WTC11 (cell line): ENCODE measurements around the gene PPM1D. TPM values are rescaled to one million over a fixed set of nuclear protein-coding genes. Genes with fewer than 3 reads are reported as not detected.

Experiments
- ATAC-seq: fragments of 200-7000 bp; cut with Tn5 transposase; 2 replicates; pipeline ENCODE4 v1.10.0; 2021; ENCODE audit warnings: mild to moderate bottlenecking, moderate library complexity
- CTCF ChIA-PET: fragments of 300-600 bp; sonication (Branson Sonifier 250); formaldehyde crosslinking; loops from one replicate; lab custom pipeline; 2021; ENCODE audit warnings: antibody characterized with exemption; lab: Charles Lee
- POLR2A ChIA-PET: fragments of 350-600 bp; sonication (Branson Sonifier 250); formaldehyde crosslinking; loops from one replicate; lab custom pipeline; 2021; ENCODE audit warnings: antibody characterized with exemption; lab: Charles Lee
- DNase-seq: peaks from one replicate; pipeline ENCODE4 v3.0.0; 2021; ENCODE audit warnings: low spot score
- H3K27ac Mint-ChIP-seq: 2 replicates; pipeline ENCODE4 v1.8.0; 2021; ENCODE audit warnings: mixed read lengths
- H3K27me3 Mint-ChIP-seq: 2 replicates; pipeline ENCODE4 v1.8.0; 2021; ENCODE audit warnings: low read depth, mild to moderate bottlenecking, moderate library complexity, mixed read lengths
- H3K36me3 Mint-ChIP-seq: 2 replicates; pipeline ENCODE4 v1.8.0; 2021; ENCODE audit warnings: mixed read lengths
- H3K4me1 Mint-ChIP-seq: 2 replicates; pipeline ENCODE4 v1.8.0; 2022; ENCODE audit warnings: mixed read lengths
- H3K4me3 Mint-ChIP-seq: 2 replicates; pipeline ENCODE4 v1.8.0; 2021; ENCODE audit warnings: mild to moderate bottlenecking, moderate library complexity, mixed read lengths
- H3K9me3 Mint-ChIP-seq: 2 replicates; pipeline ENCODE4 v1.8.0; 2021; ENCODE audit warnings: mixed read lengths
- ETV6 ChIP-seq: sonication (generic); formaldehyde crosslinking; IDR thresholded peaks from 2 replicates; pipeline ENCODE4 v1.8.1; 2022; ENCODE audit warnings: mild to moderate bottlenecking, missing genetic modification reagents
- GABPB1 ChIP-seq: sonication (generic); formaldehyde crosslinking; IDR thresholded peaks from 2 replicates; pipeline ENCODE4 v1.8.1; 2023; ENCODE audit warnings: mild to moderate bottlenecking, missing genetic modification reagents
- NFATC4 ChIP-seq: fragments of 250-450 bp; sonication (Bioruptor Pico); IDR thresholded peaks from 2 replicates; pipeline ENCODE4 v1.9.0; 2021; ENCODE audit warnings: mild to moderate bottlenecking
- PRRX2 ChIP-seq: fragments of 250-450 bp; sonication (Bioruptor Pico); IDR thresholded peaks from 2 replicates; pipeline ENCODE4 v1.8.0; 2021; ENCODE audit warnings: mild to moderate bottlenecking
- RORB ChIP-seq: fragments of 250-450 bp; sonication (Bioruptor Pico); IDR thresholded peaks from 2 replicates; pipeline ENCODE4 v1.9.0; 2021; ENCODE audit warnings: mild to moderate bottlenecking
- TEAD4 ChIP-seq: sonication (generic); formaldehyde crosslinking; IDR thresholded peaks from 2 replicates; pipeline ENCODE4 v1.8.0; 2022; ENCODE audit warnings: mild to moderate bottlenecking, missing genetic modification reagents
- ZNF121 ChIP-seq: sonication (generic); formaldehyde crosslinking; IDR thresholded peaks from 2 replicates; pipeline ENCODE4 v1.8.0; 2023; ENCODE audit warnings: missing genetic modification reagents
- ZNF138 ChIP-seq: sonication (generic); formaldehyde crosslinking; conservative IDR thresholded peaks from 2 replicates; pipeline ENCODE4 v1.8.1; 2022; ENCODE audit warnings: mild to moderate bottlenecking, moderate library complexity, missing genetic modification reagents
- ZNF219 ChIP-seq: sonication (generic); formaldehyde crosslinking; IDR thresholded peaks from 2 replicates; pipeline ENCODE4 v1.8.0; 2023; ENCODE audit warnings: missing genetic modification reagents, mild to moderate bottlenecking, borderline replicate concordance
- ZNF232 ChIP-seq: sonication (generic); formaldehyde crosslinking; IDR thresholded peaks from 2 replicates; pipeline ENCODE4 v1.8.0; 2022; ENCODE audit warnings: mild to moderate bottlenecking, missing genetic modification reagents
- total RNA-seq: library from RNA; stranded (reverse); gene quantifications from 3 replicates; pipeline ENCODE4 v1.2.3, GENCODE V29; 2021
- TF ChIP-seq, protein P1 (sequence below): sonication (generic); formaldehyde crosslinking; IDR thresholded peaks from 2 replicates; pipeline ENCODE4 v1.8.1; 2023; ENCODE audit warnings: mild to moderate bottlenecking, missing genetic modification reagents, borderline replicate concordance
- TF ChIP-seq, protein P2 (sequence below): fragments of 250-450 bp; sonication (Bioruptor Pico); IDR thresholded peaks from 2 replicates; pipeline ENCODE4 v1.9.0; 2021; ENCODE audit warnings: mild to moderate bottlenecking
- TF ChIP-seq, protein P3 (sequence below): sonication (generic); formaldehyde crosslinking; conservative IDR thresholded peaks from 2 replicates; pipeline ENCODE4 v1.8.1; 2022; ENCODE audit warnings: mild to moderate bottlenecking, missing genetic modification reagents
- TF ChIP-seq, protein P4 (sequence below): sonication (generic); formaldehyde crosslinking; IDR thresholded peaks from 2 replicates; pipeline ENCODE4 v1.8.0; 2023; ENCODE audit warnings: missing genetic modification reagents, mild to moderate bottlenecking, borderline replicate concordance
- TF ChIP-seq, protein P5 (sequence below): sonication (generic); formaldehyde crosslinking; IDR thresholded peaks from 2 replicates; pipeline ENCODE4 v1.8.1; 2023; ENCODE audit warnings: mild to moderate bottlenecking, moderate library complexity, missing genetic modification reagents
- TF ChIP-seq, protein P6 (sequence below): sonication (generic); formaldehyde crosslinking; IDR thresholded peaks from 2 replicates; pipeline ENCODE4 v1.8.1; 2022; ENCODE audit warnings: missing genetic modification reagents, borderline replicate concordance
- TF ChIP-seq, protein P7 (sequence below): fragments of 250-450 bp; sonication (Bioruptor Pico); IDR thresholded peaks from 2 replicates; pipeline ENCODE4 v1.9.0; 2021; ENCODE audit warnings: mild to moderate bottlenecking
- TF ChIP-seq, protein P8 (sequence below): sonication (generic); formaldehyde crosslinking; IDR thresholded peaks from 2 replicates; pipeline ENCODE4 v1.8.0; 2022; ENCODE audit warnings: missing genetic modification reagents

The PPM1D gene
- total RNA-seq, 1 experiment from 2014 or later: 20.4 TPM

DNA sequence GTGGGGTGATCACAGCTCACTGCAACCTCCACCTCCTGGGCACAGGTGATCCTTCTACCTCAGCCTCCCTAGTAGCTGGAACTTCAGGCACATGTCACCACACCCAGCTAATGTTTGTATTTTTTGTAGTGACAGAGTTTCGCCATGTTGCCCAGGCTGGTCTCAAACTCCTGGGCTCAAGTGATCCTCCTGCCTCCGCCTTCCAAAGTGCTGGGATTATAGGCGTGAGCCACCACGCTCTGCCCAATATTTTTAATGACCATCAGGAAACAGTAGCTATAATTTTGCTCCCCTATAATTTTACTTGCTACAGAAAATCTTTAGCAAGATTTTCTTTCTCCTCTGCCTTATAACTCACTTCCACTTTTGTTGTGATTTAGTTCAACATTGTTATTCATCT is 44.2 kb upstream of the PPM1D start (continued):
- TF ChIP-seq ZNF232 (CRISPR knock-in tag) (no peak), RORB (no peak)

DNA sequence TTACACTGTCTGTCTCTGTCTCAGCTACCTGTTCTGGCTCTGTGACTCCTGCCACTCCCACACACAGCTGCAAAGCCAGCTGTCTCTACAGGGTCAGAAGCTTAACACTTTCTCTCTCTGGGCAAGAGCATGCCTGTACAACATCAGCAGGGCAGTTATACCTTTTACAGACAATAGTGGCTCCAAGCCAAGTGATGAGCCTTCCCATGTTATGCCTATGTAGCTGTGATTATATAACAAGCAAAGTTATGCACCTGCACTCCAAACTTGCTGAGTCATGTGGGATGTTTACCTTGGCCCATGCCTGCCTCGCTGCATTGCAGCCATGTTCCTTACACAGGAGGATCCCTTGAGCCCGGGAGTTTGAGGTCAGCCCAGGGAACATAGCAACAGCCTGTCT is 42.2 kb upstream of the PPM1D start:
- no peak for ATAC-seq
- Mint-ChIP-seq H3K36me3 (peaks cover 28% of the 10 kb centered on the region), H3K27ac (no peak overlapping the region), H3K27me3 (peaks cover 6% of the 10 kb centered on the region), H3K4me3 (no peak overlapping the region), H3K4me1 (no peaks in the 10 kb centered on the region), H3K9me3 (peaks cover 52% of the 10 kb centered on the region)
- DNase-seq: no peak
- CTCF ChIA-PET: interaction anchor here (3.4 kb wide), 1 partner anchor 12 kb away, joined by 17 read pairs; no protein-coding TSS in a partner anchor
- POLR2A ChIA-PET: no interaction called here
- TF ChIP-seq, protein P1, sequence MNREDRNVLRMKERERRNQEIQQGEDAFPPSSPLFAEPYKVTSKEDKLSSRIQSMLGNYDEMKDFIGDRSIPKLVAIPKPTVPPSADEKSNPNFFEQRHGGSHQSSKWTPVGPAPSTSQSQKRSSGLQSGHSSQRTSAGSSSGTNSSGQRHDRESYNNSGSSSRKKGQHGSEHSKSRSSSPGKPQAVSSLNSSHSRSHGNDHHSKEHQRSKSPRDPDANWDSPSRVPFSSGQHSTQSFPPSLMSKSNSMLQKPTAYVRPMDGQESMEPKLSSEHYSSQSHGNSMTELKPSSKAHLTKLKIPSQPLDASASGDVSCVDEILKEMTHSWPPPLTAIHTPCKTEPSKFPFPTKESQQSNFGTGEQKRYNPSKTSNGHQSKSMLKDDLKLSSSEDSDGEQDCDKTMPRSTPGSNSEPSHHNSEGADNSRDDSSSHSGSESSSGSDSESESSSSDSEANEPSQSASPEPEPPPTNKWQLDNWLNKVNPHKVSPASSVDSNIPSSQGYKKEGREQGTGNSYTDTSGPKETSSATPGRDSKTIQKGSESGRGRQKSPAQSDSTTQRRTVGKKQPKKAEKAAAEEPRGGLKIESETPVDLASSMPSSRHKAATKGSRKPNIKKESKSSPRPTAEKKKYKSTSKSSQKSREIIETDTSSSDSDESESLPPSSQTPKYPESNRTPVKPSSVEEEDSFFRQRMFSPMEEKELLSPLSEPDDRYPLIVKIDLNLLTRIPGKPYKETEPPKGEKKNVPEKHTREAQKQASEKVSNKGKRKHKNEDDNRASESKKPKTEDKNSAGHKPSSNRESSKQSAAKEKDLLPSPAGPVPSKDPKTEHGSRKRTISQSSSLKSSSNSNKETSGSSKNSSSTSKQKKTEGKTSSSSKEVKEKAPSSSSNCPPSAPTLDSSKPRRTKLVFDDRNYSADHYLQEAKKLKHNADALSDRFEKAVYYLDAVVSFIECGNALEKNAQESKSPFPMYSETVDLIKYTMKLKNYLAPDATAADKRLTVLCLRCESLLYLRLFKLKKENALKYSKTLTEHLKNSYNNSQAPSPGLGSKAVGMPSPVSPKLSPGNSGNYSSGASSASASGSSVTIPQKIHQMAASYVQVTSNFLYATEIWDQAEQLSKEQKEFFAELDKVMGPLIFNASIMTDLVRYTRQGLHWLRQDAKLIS (CRISPR knock-in tag): no peak
- TF ChIP-seq TEAD4 (CRISPR knock-in tag) (no peak), NFATC4 (no peak), GABPB1 (CRISPR knock-in tag) (no peak), ETV6 (CRISPR knock-in tag) (no peak), ZNF121 (CRISPR knock-in tag) (no peak), ZNF219 (CRISPR knock-in tag) (no peak), ZNF138 (CRISPR knock-in tag) (no peak), PRRX2 (CRISPR knock-in tag) (no peak)
- TF ChIP-seq, protein P2, sequence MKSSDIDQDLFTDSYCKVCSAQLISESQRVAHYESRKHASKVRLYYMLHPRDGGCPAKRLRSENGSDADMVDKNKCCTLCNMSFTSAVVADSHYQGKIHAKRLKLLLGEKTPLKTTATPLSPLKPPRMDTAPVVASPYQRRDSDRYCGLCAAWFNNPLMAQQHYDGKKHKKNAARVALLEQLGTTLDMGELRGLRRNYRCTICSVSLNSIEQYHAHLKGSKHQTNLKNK (CRISPR knock-in tag): no peak
- TF ChIP-seq, protein P3, sequence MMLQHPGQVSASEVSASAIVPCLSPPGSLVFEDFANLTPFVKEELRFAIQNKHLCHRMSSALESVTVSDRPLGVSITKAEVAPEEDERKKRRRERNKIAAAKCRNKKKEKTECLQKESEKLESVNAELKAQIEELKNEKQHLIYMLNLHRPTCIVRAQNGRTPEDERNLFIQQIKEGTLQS (CRISPR knock-in tag): no peak
- TF ChIP-seq, protein P4, sequence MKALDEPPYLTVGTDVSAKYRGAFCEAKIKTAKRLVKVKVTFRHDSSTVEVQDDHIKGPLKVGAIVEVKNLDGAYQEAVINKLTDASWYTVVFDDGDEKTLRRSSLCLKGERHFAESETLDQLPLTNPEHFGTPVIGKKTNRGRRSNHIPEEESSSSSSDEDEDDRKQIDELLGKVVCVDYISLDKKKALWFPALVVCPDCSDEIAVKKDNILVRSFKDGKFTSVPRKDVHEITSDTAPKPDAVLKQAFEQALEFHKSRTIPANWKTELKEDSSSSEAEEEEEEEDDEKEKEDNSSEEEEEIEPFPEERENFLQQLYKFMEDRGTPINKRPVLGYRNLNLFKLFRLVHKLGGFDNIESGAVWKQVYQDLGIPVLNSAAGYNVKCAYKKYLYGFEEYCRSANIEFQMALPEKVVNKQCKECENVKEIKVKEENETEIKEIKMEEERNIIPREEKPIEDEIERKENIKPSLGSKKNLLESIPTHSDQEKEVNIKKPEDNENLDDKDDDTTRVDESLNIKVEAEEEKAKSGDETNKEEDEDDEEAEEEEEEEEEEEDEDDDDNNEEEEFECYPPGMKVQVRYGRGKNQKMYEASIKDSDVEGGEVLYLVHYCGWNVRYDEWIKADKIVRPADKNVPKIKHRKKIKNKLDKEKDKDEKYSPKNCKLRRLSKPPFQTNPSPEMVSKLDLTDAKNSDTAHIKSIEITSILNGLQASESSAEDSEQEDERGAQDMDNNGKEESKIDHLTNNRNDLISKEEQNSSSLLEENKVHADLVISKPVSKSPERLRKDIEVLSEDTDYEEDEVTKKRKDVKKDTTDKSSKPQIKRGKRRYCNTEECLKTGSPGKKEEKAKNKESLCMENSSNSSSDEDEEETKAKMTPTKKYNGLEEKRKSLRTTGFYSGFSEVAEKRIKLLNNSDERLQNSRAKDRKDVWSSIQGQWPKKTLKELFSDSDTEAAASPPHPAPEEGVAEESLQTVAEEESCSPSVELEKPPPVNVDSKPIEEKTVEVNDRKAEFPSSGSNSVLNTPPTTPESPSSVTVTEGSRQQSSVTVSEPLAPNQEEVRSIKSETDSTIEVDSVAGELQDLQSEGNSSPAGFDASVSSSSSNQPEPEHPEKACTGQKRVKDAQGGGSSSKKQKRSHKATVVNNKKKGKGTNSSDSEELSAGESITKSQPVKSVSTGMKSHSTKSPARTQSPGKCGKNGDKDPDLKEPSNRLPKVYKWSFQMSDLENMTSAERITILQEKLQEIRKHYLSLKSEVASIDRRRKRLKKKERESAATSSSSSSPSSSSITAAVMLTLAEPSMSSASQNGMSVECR (CRISPR knock-in tag): no peak
- TF ChIP-seq, protein P5, sequence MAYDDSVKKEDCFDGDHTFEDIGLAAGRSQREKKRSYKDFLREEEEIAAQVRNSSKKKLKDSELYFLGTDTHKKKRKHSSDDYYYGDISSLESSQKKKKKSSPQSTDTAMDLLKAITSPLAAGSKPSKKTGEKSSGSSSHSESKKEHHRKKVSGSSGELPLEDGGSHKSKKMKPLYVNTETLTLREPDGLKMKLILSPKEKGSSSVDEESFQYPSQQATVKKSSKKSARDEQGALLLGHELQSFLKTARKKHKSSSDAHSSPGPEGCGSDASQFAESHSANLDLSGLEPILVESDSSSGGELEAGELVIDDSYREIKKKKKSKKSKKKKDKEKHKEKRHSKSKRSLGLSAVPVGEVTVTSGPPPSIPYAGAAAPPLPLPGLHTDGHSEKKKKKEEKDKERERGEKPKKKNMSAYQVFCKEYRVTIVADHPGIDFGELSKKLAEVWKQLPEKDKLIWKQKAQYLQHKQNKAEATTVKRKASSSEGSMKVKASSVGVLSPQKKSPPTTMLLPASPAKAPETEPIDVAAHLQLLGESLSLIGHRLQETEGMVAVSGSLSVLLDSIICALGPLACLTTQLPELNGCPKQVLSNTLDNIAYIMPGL: no peak
- TF ChIP-seq, protein P6, sequence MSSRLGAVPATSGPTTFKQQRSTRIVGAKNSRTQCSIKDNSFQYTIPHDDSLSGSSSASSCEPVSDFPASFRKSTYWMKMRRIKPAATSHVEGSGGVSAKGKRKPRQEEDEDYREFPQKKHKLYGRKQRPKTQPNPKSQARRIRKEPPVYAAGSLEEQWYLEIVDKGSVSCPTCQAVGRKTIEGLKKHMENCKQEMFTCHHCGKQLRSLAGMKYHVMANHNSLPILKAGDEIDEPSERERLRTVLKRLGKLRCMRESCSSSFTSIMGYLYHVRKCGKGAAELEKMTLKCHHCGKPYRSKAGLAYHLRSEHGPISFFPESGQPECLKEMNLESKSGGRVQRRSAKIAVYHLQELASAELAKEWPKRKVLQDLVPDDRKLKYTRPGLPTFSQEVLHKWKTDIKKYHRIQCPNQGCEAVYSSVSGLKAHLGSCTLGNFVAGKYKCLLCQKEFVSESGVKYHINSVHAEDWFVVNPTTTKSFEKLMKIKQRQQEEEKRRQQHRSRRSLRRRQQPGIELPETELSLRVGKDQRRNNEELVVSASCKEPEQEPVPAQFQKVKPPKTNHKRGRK (CRISPR knock-in tag): no peak
- TF ChIP-seq, protein P7, sequence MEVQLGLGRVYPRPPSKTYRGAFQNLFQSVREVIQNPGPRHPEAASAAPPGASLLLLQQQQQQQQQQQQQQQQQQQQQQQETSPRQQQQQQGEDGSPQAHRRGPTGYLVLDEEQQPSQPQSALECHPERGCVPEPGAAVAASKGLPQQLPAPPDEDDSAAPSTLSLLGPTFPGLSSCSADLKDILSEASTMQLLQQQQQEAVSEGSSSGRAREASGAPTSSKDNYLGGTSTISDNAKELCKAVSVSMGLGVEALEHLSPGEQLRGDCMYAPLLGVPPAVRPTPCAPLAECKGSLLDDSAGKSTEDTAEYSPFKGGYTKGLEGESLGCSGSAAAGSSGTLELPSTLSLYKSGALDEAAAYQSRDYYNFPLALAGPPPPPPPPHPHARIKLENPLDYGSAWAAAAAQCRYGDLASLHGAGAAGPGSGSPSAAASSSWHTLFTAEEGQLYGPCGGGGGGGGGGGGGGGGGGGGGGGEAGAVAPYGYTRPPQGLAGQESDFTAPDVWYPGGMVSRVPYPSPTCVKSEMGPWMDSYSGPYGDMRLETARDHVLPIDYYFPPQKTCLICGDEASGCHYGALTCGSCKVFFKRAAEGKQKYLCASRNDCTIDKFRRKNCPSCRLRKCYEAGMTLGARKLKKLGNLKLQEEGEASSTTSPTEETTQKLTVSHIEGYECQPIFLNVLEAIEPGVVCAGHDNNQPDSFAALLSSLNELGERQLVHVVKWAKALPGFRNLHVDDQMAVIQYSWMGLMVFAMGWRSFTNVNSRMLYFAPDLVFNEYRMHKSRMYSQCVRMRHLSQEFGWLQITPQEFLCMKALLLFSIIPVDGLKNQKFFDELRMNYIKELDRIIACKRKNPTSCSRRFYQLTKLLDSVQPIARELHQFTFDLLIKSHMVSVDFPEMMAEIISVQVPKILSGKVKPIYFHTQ (CRISPR knock-in tag): no peak
- TF ChIP-seq, protein P8, sequence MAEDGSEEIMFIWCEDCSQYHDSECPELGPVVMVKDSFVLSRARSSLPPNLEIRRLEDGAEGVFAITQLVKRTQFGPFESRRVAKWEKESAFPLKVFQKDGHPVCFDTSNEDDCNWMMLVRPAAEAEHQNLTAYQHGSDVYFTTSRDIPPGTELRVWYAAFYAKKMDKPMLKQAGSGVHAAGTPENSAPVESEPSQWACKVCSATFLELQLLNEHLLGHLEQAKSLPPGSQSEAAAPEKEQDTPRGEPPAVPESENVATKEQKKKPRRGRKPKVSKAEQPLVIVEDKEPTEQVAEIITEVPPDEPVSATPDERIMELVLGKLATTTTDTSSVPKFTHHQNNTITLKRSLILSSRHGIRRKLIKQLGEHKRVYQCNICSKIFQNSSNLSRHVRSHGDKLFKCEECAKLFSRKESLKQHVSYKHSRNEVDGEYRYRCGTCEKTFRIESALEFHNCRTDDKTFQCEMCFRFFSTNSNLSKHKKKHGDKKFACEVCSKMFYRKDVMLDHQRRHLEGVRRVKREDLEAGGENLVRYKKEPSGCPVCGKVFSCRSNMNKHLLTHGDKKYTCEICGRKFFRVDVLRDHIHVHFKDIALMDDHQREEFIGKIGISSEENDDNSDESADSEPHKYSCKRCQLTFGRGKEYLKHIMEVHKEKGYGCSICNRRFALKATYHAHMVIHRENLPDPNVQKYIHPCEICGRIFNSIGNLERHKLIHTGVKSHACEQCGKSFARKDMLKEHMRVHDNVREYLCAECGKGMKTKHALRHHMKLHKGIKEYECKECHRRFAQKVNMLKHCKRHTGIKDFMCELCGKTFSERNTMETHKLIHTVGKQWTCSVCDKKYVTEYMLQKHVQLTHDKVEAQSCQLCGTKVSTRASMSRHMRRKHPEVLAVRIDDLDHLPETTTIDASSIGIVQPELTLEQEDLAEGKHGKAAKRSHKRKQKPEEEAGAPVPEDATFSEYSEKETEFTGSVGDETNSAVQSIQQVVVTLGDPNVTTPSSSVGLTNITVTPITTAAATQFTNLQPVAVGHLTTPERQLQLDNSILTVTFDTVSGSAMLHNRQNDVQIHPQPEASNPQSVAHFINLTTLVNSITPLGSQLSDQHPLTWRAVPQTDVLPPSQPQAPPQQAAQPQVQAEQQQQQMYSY: no peak
